ENCODE measurements around the gene FCMR. TPM values are rescaled to one million over a fixed set of nuclear protein-coding genes. Genes with fewer than 3 reads are reported as not detected.

The FCMR gene
- total RNA-seq, 1 donor from 2014 or later = not detected

- Mint-ChIP-seq H3K36me3 (ENCODE audit: insufficient read depth) (no peaks in the 10 kb centered on the region), H3K4me1 (ENCODE audit: low read depth) (peaks cover 8% of the 10 kb centered on the region), H3K27ac (no peak overlapping the region), H3K4me3 (ENCODE audit: low read depth) (no peak overlapping the region), H3K9me3 (ENCODE audit: low read depth) (no peaks in the 10 kb centered on the region), H3K27me3 (peaks cover 31% of the 10 kb centered on the region)
- TF ChIP-seq CTCF (IDR thresholded peaks at IDR 0.05; ENCODE audit: unreplicated experiment) = no peak
- no peak for DNase-seq (ENCODE audit: low spot score, unreplicated experiment)
Observed at GRCh38 chr1:206893380-206893779, 28.4 kb downstream of the FCMR start.

GRCh38 chr1:206892351-206892984, 29.3 kb downstream of the FCMR start:
- Mint-ChIP-seq H3K36me3 (ENCODE audit: insufficient read depth) (no peaks in the 10 kb centered on the region), H3K27me3 (peaks cover 30% of the 10 kb centered on the region), H3K9me3 (ENCODE audit: low read depth) (no peaks in the 10 kb centered on the region), H3K4me3 (ENCODE audit: low read depth) (no peak overlapping the region), H3K27ac (no peak overlapping the region), H3K4me1 (ENCODE audit: low read depth) (peaks cover 8% of the 10 kb centered on the region)
- no peak for TF ChIP-seq CTCF (IDR thresholded peaks at IDR 0.05; ENCODE audit: unreplicated experiment)
- no peak for DNase-seq (ENCODE audit: low spot score, unreplicated experiment)

- no peak for DNase-seq (ENCODE audit: low spot score, unreplicated experiment)
- TF ChIP-seq CTCF (IDR thresholded peaks at IDR 0.05; ENCODE audit: unreplicated experiment) = no peak
- peaks cover 8% of the 10 kb centered on the region for H3K4me1 Mint-ChIP-seq (ENCODE audit: low read depth)
Observed at GRCh38 chr1:206891412-206891811, 30.3 kb downstream of the FCMR start.

GRCh38 chr1:206890125-206891060, 31.3 kb downstream of the FCMR start:
- TF ChIP-seq CTCF (IDR thresholded peaks at IDR 0.05; ENCODE audit: unreplicated experiment) = no peak
- Mint-ChIP-seq H3K27me3 (peaks cover 32% of the 10 kb centered on the region), H3K36me3 (ENCODE audit: insufficient read depth) (no peaks in the 10 kb centered on the region), H3K4me3 (ENCODE audit: low read depth) (no peak overlapping the region), H3K4me1 (ENCODE audit: low read depth) (peaks cover 2% of the 10 kb centered on the region), H3K9me3 (ENCODE audit: low read depth) (no peaks in the 10 kb centered on the region), H3K27ac (no peak overlapping the region)
- DNase-seq (ENCODE audit: low spot score, unreplicated experiment) = no peak

More at GRCh38 chr1:206891412-206891811, 30.3 kb downstream of the FCMR start:
- H3K27me3 Mint-ChIP-seq = peaks cover 34% of the 10 kb centered on the region
- no peaks in the 10 kb centered on the region for H3K9me3 Mint-ChIP-seq (ENCODE audit: low read depth)
- H3K27ac Mint-ChIP-seq = no peak overlapping the region
- no peaks in the 10 kb centered on the region for H3K36me3 Mint-ChIP-seq (ENCODE audit: insufficient read depth)
- no peak overlapping the region for H3K4me3 Mint-ChIP-seq (ENCODE audit: low read depth)

- Mint-ChIP-seq H3K27ac (no peak overlapping the region), H3K9me3 (ENCODE audit: low read depth) (no peaks in the 10 kb centered on the region), H3K4me1 (ENCODE audit: low read depth) (no peaks in the 10 kb centered on the region), H3K27me3 (peaks cover 23% of the 10 kb centered on the region), H3K36me3 (ENCODE audit: insufficient read depth) (no peaks in the 10 kb centered on the region), H3K4me3 (ENCODE audit: low read depth) (no peak overlapping the region)
- TF ChIP-seq CTCF (IDR thresholded peaks at IDR 0.05; ENCODE audit: unreplicated experiment) = no peak
- DNase-seq (ENCODE audit: low spot score, unreplicated experiment) = no peak
Observed at GRCh38 chr1:206887701-206888100, 34.0 kb downstream of the FCMR start.
